B cell (primary cell): ENCODE measurements around the gene SPATA21. TPM values are rescaled to one million over a fixed set of nuclear protein-coding genes. Genes with fewer than 3 reads are reported as not detected.

ENCODE experiments used
- ATAC-seq: fragments of 200-7000 bp; cut with Tn5 transposase; one replicate; pipeline ENCODE4 v1.10.0; 2021; ENCODE audit warnings: low read depth, mild to moderate bottlenecking, moderate number of reproducible peaks, moderate library complexity
- CTCF ChIA-PET: fragments of 350-600 bp; sonication (Branson Sonifier 250); formaldehyde crosslinking; loops from one replicate; lab custom pipeline; 2021; ENCODE audit warnings: antibody characterized with exemption, inconsistent platforms; lab: Charles Lee
- POLR2A ChIA-PET: fragments of 350-600 bp; sonication (Branson Sonifier 250); formaldehyde crosslinking; loops from one replicate; lab custom pipeline; 2021; ENCODE audit warnings: antibody characterized with exemption; lab: Charles Lee
- DNase-seq: peaks from one replicate; pipeline ENCODE4 v3.0.0; 2013
- H2AFZ ChIP-seq: 2 replicates; pipeline ENCODE4 v1.6.1; 2012; ENCODE audit warnings: mild to moderate bottlenecking, low read depth, low read length; ENCODE audit not compliant: insufficient read depth, poor library complexity, severe bottlenecking
- H3K27ac ChIP-seq, 2 donors: 1 replicate in 1 of 2; 2 replicates in 1 of 2; pipeline ENCODE4 v1.5.1; 2012 to 2013; ENCODE audit warnings: low read length in 2 of 2, mild to moderate bottlenecking in 2 of 2, moderate library complexity in 1 of 2
- H3K27me3 ChIP-seq, 4 experiments: fragments of 200-600 bp in 1 of 4; sonication (generic) in 1 of 4; replicated peaks in 1 of 4; 1 replicate in 2 of 4; 2 replicates in 2 of 4; pipeline versions ENCODE4 v1.6.1 to v1.7.0; 2013 to 2016; ENCODE audit warnings: low read length in 3 of 4, mild to moderate bottlenecking in 2 of 4, mixed read lengths in 1 of 4, moderate library complexity in 1 of 4; ENCODE audit not compliant: insufficient read depth in 4 of 4, control insufficient read depth in 3 of 4; ENCODE audit errors: control extremely low read depth in 1 of 4
- H3K36me3 ChIP-seq, 2 experiments: replicated peaks in 1 of 2; 1 replicate in 1 of 2; 2 replicates in 1 of 2; pipeline versions ENCODE4 v1.6.1 to v1.7.1; 2013; ENCODE audit warnings: low read length in 1 of 2; ENCODE audit not compliant: insufficient read depth in 2 of 2, control insufficient read depth in 1 of 2; ENCODE audit errors: control extremely low read depth in 1 of 2, extremely low read depth in 1 of 2
- H3K4me1 ChIP-seq, 2 donors: fragments of 200-600 bp in 1 of 2; sonication (generic) in 1 of 2; 1 replicate in 1 of 2; 2 replicates in 1 of 2; pipeline versions ENCODE4 v1.5.1 to v1.6.1; 2013 to 2017; ENCODE audit warnings: low read length in 2 of 2; ENCODE audit not compliant: control insufficient read depth in 2 of 2, insufficient read depth in 2 of 2
- H3K4me2 ChIP-seq: replicated peaks from 2 replicates; pipeline ENCODE3; 2012; ENCODE audit warnings: mild to moderate bottlenecking, low read depth, low read length; ENCODE audit not compliant: poor library complexity, severe bottlenecking
- H3K4me3 ChIP-seq, 5 experiments: fragments of 200-600 bp in 1 of 5; sonication (generic) in 1 of 5; 1 replicate in 3 of 5; 2 replicates in 2 of 5; pipeline versions ENCODE4 v1.5.1 to v1.7.0; 2011 to 2016; ENCODE audit warnings: low read length in 4 of 5, mild to moderate bottlenecking in 4 of 5, low read depth in 2 of 5, control low read depth in 1 of 5, moderate library complexity in 1 of 5; ENCODE audit not compliant: insufficient read depth in 1 of 5; ENCODE audit errors: control extremely low read depth in 1 of 5, extremely low read depth in 1 of 5
- H3K79me2 ChIP-seq: fragments of 200-600 bp; sonication (generic); one replicate; pipeline ENCODE4 v1.6.0; 2016; ENCODE audit warnings: low read length; ENCODE audit not compliant: control insufficient read depth, insufficient read depth
- H3K9ac ChIP-seq: fragments of 200-600 bp; sonication (generic); 2 replicates; pipeline ENCODE4 v1.6.1; 2017; ENCODE audit warnings: mild to moderate bottlenecking, low read length, moderate library complexity
- H3K9me3 ChIP-seq, 3 donors: one replicate each; pipeline versions ENCODE4 v1.6.1 to v1.7.1; 2013; ENCODE audit warnings: low read length in 2 of 3; ENCODE audit not compliant: control insufficient read depth in 2 of 3, insufficient read depth in 1 of 3; ENCODE audit errors: control extremely low read depth in 1 of 3
- H4K20me1 ChIP-seq: 2 replicates; pipeline ENCODE4 v1.6.0; 2012; ENCODE audit warnings: mild to moderate bottlenecking, low read length; ENCODE audit not compliant: insufficient read depth, control insufficient read depth, poor library complexity, severe bottlenecking
- H3K27ac Mint-ChIP-seq: one replicate; pipeline ENCODE4 v1.8.0; 2021; ENCODE audit warnings: mixed read lengths
- H3K27me3 Mint-ChIP-seq: one replicate; pipeline ENCODE4 v1.8.0; 2021; ENCODE audit warnings: mixed read lengths
- H3K4me1 Mint-ChIP-seq: one replicate; pipeline ENCODE4 v1.8.0; 2021; ENCODE audit warnings: mixed read lengths
- H3K4me3 Mint-ChIP-seq: one replicate; pipeline ENCODE4 v1.8.0; 2021; ENCODE audit warnings: mixed read lengths
- H3K9me3 Mint-ChIP-seq: one replicate; pipeline ENCODE4 v1.8.0; 2022; ENCODE audit warnings: mixed read lengths; ENCODE audit not compliant: insufficient read depth
- CTCF ChIP-seq: fragments of 200-600 bp; IDR thresholded peaks from one replicate; pipeline ENCODE4 v1.8.0; 2022; ENCODE audit warnings: antibody characterized with exemption, mild to moderate bottlenecking
- EZH2 ChIP-seq: IDR thresholded peaks from 2 replicates; pipeline ENCODE4 v1.6.1; 2012; ENCODE audit warnings: borderline replicate concordance, low read depth, mild to moderate bottlenecking, moderate library complexity, low read length; ENCODE audit not compliant: insufficient read depth, poor library complexity, severe bottlenecking
- WGBS: methylation state at CpG from one replicate; pipeline ENCODE4 v1.1.5; 2013; ENCODE audit warnings: missing lambda C conversion rate; ENCODE audit not compliant: insufficient coverage; 5-methylcytosine and 5-hydroxymethylcytosine counted together
- intact Hi-C: fragments of 100-400 bp; cut with micrococcal nuclease; formaldehyde crosslinking; loops from one replicate; pipeline ENCODE4 v1.10.0; 2022
- polyA plus RNA-seq: library from polyadenylated mRNA; depleted of rRNA; stranded (reverse); fragments of >200 nt; gene quantifications from 2 replicates; pipeline ENCODE4 v1.2.3, GENCODE V29; 2012
- total RNA-seq, 2 donors: library from RNA; stranded (reverse); fragments of 120-200 nt in 1 of 2; gene quantifications; 1 replicate in 1 of 2; 2 replicates in 1 of 2; pipeline versions ENCODE4 v1.2.3 to v1.2.4, GENCODE V29; 2013 to 2022

The SPATA21 gene
- total and polyA plus RNA-seq, 2 donors (not counting 1 experiment from before 2014, with no cell fraction given): 0.01 TPM; not detected in 1

GRCh38 chr1:16420424-16421118 lies 16.7 kb downstream of the SPATA21 start:
- H3K4me3 Mint-ChIP-seq: peak overlapping the region; percentile 57

More at GRCh38 chr1:16420424-16421118, 16.7 kb downstream of the SPATA21 start:
- peak overlapping the region; percentile 25 to 74 for H3K27ac ChIP-seq
- H3K79me2 ChIP-seq: no peaks in the 10 kb centered on the region
- no peaks in the 10 kb centered on the region for H3K27me3 Mint-ChIP-seq
- H3K27me3 ChIP-seq: no peaks in the 10 kb centered on the region
- H3K9me3 ChIP-seq: no peaks in the 10 kb centered on the region
- no peaks in the 10 kb centered on the region for H4K20me1 ChIP-seq
- intact Hi-C loops: loop anchor here (1.0 kb wide), 2 partner anchors 20 to 53 kb away; partner anchors contain the start of genes NECAP2 and SZRD1
- H3K4me1 Mint-ChIP-seq: peaks cover 26% of the 10 kb centered on the region
- DNase-seq: peak; percentile 78
- ChIA-PET CTCF (interaction anchor here (1.0 to 1.5 kb wide), 2 partner anchors 20 to 531 kb away, joined by 4 to 9 read pairs; partner anchors contain the start of gene NECAP2), POLR2A (interaction anchor here (1.0 to 1.3 kb wide), 3 partner anchors 11 to 53 kb away, joined by 3 to 5 read pairs (median 3); partner anchors contain the start of genes NECAP2 and SZRD1)
- H3K4me3 ChIP-seq: peak overlapping the region in 2 of 5 experiments; percentile 9 to 44
- peak overlapping the region; percentile 65 for H3K4me2 ChIP-seq
- H2AFZ ChIP-seq: peak overlapping the region; percentile 59
- WGBS: 65% methylated on average over 9 of the region's 9 CpGs
- TF ChIP-seq CTCF (no peak), EZH2 (no peak)
- peak overlapping the region; percentile 91 for H3K27ac Mint-ChIP-seq
- ATAC-seq: peak; percentile 92
- H3K9me3 Mint-ChIP-seq: no peaks in the 10 kb centered on the region
- H3K4me1 ChIP-seq: peaks cover 19 to 26% of the 10 kb centered on the region in 2 donors
- no peaks in the 10 kb centered on the region for H3K36me3 ChIP-seq
- peak overlapping the region; percentile 38 for H3K9ac ChIP-seq
